ENCODE data around the gene GRM8. TPM values are rescaled to one million over a fixed set of nuclear protein-coding genes. Genes with fewer than 3 reads are reported as not detected.

Gene GRM8
- total and polyA plus RNA-seq, 9 of the 15 experiments (the other 6 are each of a cell fraction or from before 2014, with no cell fraction given), result 0.13 TPM; not detected in 7

GRCh38 chr7:127252778-127253280, at the start of gene GRM8 (continued):
- TF ChIP-seq ARNT (IDR thresholded peaks at IDR 0.05) (no peak), SLC30A9 (CRISPR knock-in tag; IDR thresholded peaks at IDR 0.05) (no peak), PHB (CRISPR knock-in tag; IDR thresholded peaks at IDR 0.05) (no peak), EZH2 (IDR thresholded peaks at IDR 0.05; ENCODE audit: borderline replicate concordance, low read depth, low read length) (no peak), TCF7 (IDR thresholded peaks at IDR 0.05; ENCODE audit: borderline replicate concordance) (no peak), POLR2G (IDR thresholded peaks at IDR 0.05; ENCODE audit: low read depth, low read length) (0 out of 2 replicates have a peak, but pooled peaks have one; percentile 7), KHSRP (IDR thresholded peaks at IDR 0.05) (no peak), CTBP1 (IDR thresholded peaks at IDR 0.05; ENCODE audit: borderline replicate concordance) (peak; percentile 21; the same call in 1 of the 2 replicates), CREB3 (tag; conservative IDR thresholded peaks at IDR 0.05; ENCODE audit: low read depth) (no peak), SETDB1 (IDR thresholded peaks at IDR 0.05; ENCODE audit: low read length) (no peak), HBP1 (CRISPR knock-in tag; IDR thresholded peaks at IDR 0.05) (no peak), E2F6 (IDR thresholded peaks at IDR 0.05; ENCODE audit: borderline replicate concordance in 1 of 2, extremely low read depth in 1 of 2, insufficient read depth in 1 of 2, insufficient read length in 1 of 2, low read depth in 1 of 2, low read length in 1 of 2, poor library complexity in 1 of 2, severe bottlenecking in 1 of 2) (peak in 1 of 2 experiments; percentile 78)
- TF ChIP-seq, protein P1, sequence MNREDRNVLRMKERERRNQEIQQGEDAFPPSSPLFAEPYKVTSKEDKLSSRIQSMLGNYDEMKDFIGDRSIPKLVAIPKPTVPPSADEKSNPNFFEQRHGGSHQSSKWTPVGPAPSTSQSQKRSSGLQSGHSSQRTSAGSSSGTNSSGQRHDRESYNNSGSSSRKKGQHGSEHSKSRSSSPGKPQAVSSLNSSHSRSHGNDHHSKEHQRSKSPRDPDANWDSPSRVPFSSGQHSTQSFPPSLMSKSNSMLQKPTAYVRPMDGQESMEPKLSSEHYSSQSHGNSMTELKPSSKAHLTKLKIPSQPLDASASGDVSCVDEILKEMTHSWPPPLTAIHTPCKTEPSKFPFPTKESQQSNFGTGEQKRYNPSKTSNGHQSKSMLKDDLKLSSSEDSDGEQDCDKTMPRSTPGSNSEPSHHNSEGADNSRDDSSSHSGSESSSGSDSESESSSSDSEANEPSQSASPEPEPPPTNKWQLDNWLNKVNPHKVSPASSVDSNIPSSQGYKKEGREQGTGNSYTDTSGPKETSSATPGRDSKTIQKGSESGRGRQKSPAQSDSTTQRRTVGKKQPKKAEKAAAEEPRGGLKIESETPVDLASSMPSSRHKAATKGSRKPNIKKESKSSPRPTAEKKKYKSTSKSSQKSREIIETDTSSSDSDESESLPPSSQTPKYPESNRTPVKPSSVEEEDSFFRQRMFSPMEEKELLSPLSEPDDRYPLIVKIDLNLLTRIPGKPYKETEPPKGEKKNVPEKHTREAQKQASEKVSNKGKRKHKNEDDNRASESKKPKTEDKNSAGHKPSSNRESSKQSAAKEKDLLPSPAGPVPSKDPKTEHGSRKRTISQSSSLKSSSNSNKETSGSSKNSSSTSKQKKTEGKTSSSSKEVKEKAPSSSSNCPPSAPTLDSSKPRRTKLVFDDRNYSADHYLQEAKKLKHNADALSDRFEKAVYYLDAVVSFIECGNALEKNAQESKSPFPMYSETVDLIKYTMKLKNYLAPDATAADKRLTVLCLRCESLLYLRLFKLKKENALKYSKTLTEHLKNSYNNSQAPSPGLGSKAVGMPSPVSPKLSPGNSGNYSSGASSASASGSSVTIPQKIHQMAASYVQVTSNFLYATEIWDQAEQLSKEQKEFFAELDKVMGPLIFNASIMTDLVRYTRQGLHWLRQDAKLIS (CRISPR knock-in tag; IDR thresholded peaks at IDR 0.05), result no peak
- TF ChIP-seq, protein P2, sequence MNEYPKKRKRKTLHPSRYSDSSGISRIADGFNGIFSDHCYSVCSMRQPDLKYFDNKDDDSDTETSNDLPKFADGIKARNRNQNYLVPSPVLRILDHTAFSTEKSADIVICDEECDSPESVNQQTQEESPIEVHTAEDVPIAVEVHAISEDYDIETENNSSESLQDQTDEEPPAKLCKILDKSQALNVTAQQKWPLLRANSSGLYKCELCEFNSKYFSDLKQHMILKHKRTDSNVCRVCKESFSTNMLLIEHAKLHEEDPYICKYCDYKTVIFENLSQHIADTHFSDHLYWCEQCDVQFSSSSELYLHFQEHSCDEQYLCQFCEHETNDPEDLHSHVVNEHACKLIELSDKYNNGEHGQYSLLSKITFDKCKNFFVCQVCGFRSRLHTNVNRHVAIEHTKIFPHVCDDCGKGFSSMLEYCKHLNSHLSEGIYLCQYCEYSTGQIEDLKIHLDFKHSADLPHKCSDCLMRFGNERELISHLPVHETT (CRISPR knock-in tag; conservative IDR thresholded peaks at IDR 0.05 in 1 of 2, IDR thresholded peaks at IDR 0.05 in 1 of 2), result no peak
- TF ChIP-seq, protein P3, sequence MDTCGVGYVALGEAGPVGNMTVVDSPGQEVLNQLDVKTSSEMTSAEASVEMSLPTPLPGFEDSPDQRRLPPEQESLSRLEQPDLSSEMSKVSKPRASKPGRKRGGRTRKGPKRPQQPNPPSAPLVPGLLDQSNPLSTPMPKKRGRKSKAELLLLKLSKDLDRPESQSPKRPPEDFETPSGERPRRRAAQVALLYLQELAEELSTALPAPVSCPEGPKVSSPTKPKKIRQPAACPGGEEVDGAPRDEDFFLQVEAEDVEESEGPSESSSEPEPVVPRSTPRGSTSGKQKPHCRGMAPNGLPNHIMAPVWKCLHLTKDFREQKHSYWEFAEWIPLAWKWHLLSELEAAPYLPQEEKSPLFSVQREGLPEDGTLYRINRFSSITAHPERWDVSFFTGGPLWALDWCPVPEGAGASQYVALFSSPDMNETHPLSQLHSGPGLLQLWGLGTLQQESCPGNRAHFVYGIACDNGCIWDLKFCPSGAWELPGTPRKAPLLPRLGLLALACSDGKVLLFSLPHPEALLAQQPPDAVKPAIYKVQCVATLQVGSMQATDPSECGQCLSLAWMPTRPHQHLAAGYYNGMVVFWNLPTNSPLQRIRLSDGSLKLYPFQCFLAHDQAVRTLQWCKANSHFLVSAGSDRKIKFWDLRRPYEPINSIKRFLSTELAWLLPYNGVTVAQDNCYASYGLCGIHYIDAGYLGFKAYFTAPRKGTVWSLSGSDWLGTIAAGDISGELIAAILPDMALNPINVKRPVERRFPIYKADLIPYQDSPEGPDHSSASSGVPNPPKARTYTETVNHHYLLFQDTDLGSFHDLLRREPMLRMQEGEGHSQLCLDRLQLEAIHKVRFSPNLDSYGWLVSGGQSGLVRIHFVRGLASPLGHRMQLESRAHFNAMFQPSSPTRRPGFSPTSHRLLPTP (IDR thresholded peaks at IDR 0.05; ENCODE audit: borderline replicate concordance, extremely low read depth, insufficient read length), result no peak

Measured in K562 (cell line).